Erythroblast (primary cell): ENCODE measurements around the gene MTMR3.

Experiments
- GATA1 ChIP-seq: IDR thresholded peaks from 2 replicates; pipeline ENCODE4 v1.6.1; 2011; ENCODE audit warnings: low read depth, mild to moderate bottlenecking, control low read depth, low read length, moderate library complexity
- POLR2A ChIP-seq: IDR thresholded peaks from 2 replicates; pipeline ENCODE4 v1.6.1; 2011; ENCODE audit warnings: mild to moderate bottlenecking, low read length

- TF ChIP-seq POLR2A (no peak), GATA1 (no peak)
These were observed 55.1 kb downstream of the MTMR3 start for GRCh38 chr22:29937940-29938693.
